PFSK-1 (cell line): ENCODE measurements around the gene PGBD4.

Experiments
- POLR2AphosphoS5 ChIP-seq: IDR thresholded peaks from 2 replicates; pipeline ENCODE4 v1.6.1; 2012; ENCODE audit warnings: low read depth, mild to moderate bottlenecking, control low read depth, low read length, moderate library complexity
- REST ChIP-seq, 2 experiments: IDR thresholded peaks; 2 replicates each; pipeline versions ENCODE4 v1.6.1 to v1.8.0; 2011 to 2012; ENCODE audit warnings: low read depth in 2 of 2, low read length in 2 of 2, control low read depth in 1 of 2, inconsistent platforms in 1 of 2, mild to moderate bottlenecking in 1 of 2, moderate library complexity in 1 of 2; ENCODE audit not compliant: insufficient read depth in 1 of 2
- SIN3A ChIP-seq: IDR thresholded peaks from 2 replicates; pipeline ENCODE4 v1.6.1; 2012; ENCODE audit warnings: mild to moderate bottlenecking, low read length, moderate library complexity, borderline replicate concordance; ENCODE audit not compliant: insufficient read depth

GRCh38 chr15:34101366-34102174 lies at the start of gene PGBD4, which contains the start of gene EMC7:
- TF ChIP-seq POLR2AphosphoS5: peak; percentile 96
- TF ChIP-seq SIN3A: no peak; the same call in 1 of the 2 replicates
- peak; percentile 44 to 47; a peak in 1 of 4 replicates for TF ChIP-seq REST (IDR thresholded peaks at IDR 0.05; ENCODE audit: insufficient read depth in 1 of 2, low read depth in 2 of 2, low read length in 2 of 2)
